Measurements from ENCODE around the gene POLR1E. TPM values are rescaled to one million over a fixed set of nuclear protein-coding genes. Genes with fewer than 3 reads are reported as not detected.

POLR1E gene
- total and polyA plus RNA-seq, 9 of the 15 experiments (the other 6 are each of a cell fraction or from before 2014, with no cell fraction given): 18.9 to 102 (median 74.4) TPM

DNA sequence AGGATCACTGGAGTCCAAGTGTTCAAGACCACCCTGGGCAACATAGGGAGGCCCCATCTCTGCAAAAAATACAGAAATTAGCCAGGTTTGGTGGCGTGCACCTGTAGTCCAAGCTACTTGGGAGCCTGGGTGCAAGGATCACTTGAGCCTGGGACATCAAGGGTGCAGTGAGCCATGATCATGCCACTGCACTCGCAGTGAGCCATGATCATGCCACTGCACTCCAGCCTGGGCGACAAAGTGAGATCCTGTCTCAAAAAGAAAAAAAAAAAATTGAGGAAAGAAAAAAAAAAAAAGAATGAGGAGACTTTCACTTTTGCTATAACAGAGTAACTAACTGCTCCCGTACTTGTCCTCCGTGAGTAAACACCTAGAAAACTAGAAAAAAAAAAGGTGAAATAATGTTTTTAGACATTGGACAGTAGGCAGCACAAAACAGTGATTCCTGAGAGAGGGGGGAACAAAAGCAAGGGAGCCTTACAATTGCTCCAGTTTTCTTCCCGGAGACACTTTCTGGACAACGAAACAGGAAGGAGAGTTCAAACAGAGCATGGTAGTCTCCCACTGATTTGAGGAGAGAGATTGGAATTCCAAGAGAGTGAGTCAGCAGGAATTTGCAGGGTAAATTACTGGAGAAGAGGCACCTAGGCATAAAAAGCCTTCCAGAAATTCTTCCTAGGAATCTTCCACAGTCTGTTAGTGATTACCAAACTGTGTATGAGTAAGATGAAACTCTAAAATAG is 13.6 kb upstream of the POLR1E start (continued):
- TF ChIP-seq FOSL1 (tag; conservative IDR thresholded peaks at IDR 0.05) (peak; percentile 72), HMGN3 (IDR thresholded peaks at IDR 0.05; ENCODE audit: borderline replicate concordance, extremely low read depth, insufficient read length, low read depth, low read length) (no peak), RCOR1 (IDR thresholded peaks at IDR 0.05; ENCODE audit: borderline replicate concordance in 1 of 2, low read depth in 2 of 2, low read length in 2 of 2) (peak in 1 of 2 experiments; percentile 44; a peak in 1 of 4 replicates), ZNF311 (CRISPR knock-in tag; IDR thresholded peaks at IDR 0.05) (no peak), PPARD (CRISPR knock-in tag; IDR thresholded peaks at IDR 0.05) (no peak), JUND (IDR thresholded peaks at IDR 0.05; ENCODE audit: borderline replicate concordance, low read depth, low read length) (0 out of 2 replicates have a peak, but pooled peaks have one; percentile 59), JUND (tag; IDR thresholded peaks at IDR 0.05; ENCODE audit: borderline replicate concordance, low read depth, low read length) (peak; percentile 72; the same call in 2 of the 3 replicates), NRF1 (conservative IDR thresholded peaks at IDR 0.05 in 1 of 2, IDR thresholded peaks at IDR 0.05 in 1 of 2) (no peak), NFE2 (IDR thresholded peaks at IDR 0.05; ENCODE audit: low read depth) (peak; percentile 79), SMARCE1 (IDR thresholded peaks at IDR 0.05) (peak; percentile 40; the same call in 1 of the 2 replicates), MAFG (tag; conservative IDR thresholded peaks at IDR 0.05) (peak; percentile 77), TEAD4 (IDR thresholded peaks at IDR 0.05; ENCODE audit: low read length) (peak; percentile 41; the same call in 1 of the 2 replicates), TEAD4 (CRISPR knock-in tag; IDR thresholded peaks at IDR 0.05; ENCODE audit: borderline replicate concordance) (no peak), POLR2A (conservative IDR thresholded peaks at IDR 0.05) (no peak), ZNF785 (CRISPR knock-in tag; IDR thresholded peaks at IDR 0.05) (no peak), CXXC5 (CRISPR knock-in tag; IDR thresholded peaks at IDR 0.05) (no peak), GABPA (tag; conservative IDR thresholded peaks at IDR 0.05; ENCODE audit: low read depth) (0 out of 2 replicates have a peak, but pooled peaks have one; percentile 17), RB1 (IDR thresholded peaks at IDR 0.05; ENCODE audit: low read depth) (no peak), CCNT2 (IDR thresholded peaks at IDR 0.05; ENCODE audit: borderline replicate concordance, extremely low read depth, insufficient read length, low read depth, low read length) (no peak), NFE2L1 (tag; IDR thresholded peaks at IDR 0.05; ENCODE audit: borderline replicate concordance, low read depth) (peak; percentile 58), FOXK2 (conservative IDR thresholded peaks at IDR 0.05 in 1 of 2, IDR thresholded peaks at IDR 0.05 in 1 of 2; ENCODE audit: low read depth in 2 of 2) (peak in 1 of 2 experiments; percentile 18; a peak in 1 of 4 replicates), ARID2 (IDR thresholded peaks at IDR 0.05) (no peak)
- TF ChIP-seq, protein P1, sequence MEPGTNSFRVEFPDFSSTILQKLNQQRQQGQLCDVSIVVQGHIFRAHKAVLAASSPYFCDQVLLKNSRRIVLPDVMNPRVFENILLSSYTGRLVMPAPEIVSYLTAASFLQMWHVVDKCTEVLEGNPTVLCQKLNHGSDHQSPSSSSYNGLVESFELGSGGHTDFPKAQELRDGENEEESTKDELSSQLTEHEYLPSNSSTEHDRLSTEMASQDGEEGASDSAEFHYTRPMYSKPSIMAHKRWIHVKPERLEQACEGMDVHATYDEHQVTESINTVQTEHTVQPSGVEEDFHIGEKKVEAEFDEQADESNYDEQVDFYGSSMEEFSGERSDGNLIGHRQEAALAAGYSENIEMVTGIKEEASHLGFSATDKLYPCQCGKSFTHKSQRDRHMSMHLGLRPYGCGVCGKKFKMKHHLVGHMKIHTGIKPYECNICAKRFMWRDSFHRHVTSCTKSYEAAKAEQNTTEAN (CRISPR knock-in tag; IDR thresholded peaks at IDR 0.05): no peak
- TF ChIP-seq, protein P2, sequence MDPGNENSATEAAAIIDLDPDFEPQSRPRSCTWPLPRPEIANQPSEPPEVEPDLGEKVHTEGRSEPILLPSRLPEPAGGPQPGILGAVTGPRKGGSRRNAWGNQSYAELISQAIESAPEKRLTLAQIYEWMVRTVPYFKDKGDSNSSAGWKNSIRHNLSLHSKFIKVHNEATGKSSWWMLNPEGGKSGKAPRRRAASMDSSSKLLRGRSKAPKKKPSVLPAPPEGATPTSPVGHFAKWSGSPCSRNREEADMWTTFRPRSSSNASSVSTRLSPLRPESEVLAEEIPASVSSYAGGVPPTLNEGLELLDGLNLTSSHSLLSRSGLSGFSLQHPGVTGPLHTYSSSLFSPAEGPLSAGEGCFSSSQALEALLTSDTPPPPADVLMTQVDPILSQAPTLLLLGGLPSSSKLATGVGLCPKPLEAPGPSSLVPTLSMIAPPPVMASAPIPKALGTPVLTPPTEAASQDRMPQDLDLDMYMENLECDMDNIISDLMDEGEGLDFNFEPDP (CRISPR knock-in tag; IDR thresholded peaks at IDR 0.05): no peak
- TF ChIP-seq, protein P3, sequence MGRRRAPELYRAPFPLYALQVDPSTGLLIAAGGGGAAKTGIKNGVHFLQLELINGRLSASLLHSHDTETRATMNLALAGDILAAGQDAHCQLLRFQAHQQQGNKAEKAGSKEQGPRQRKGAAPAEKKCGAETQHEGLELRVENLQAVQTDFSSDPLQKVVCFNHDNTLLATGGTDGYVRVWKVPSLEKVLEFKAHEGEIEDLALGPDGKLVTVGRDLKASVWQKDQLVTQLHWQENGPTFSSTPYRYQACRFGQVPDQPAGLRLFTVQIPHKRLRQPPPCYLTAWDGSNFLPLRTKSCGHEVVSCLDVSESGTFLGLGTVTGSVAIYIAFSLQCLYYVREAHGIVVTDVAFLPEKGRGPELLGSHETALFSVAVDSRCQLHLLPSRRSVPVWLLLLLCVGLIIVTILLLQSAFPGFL (CRISPR knock-in tag; IDR thresholded peaks at IDR 0.05): no peak

Data from K562 (cell line).